HEK293 (cell line): ENCODE data around the gene CCDC92.

ENCODE experiments used
- CTCF ChIA-PET: fragments of 350-600 bp; formaldehyde crosslinking; extraction: SDS; loops from one replicate; lab custom pipeline; 2021; ENCODE audit warnings: antibody characterized with exemption; lab: Yijun Ruan, JAX
- POLR2A ChIA-PET: fragments of 300-600 bp; formaldehyde crosslinking; extraction: SDS; loops from one replicate; lab custom pipeline; 2020; ENCODE audit warnings: antibody characterized with exemption, inconsistent platforms; lab: Yijun Ruan, JAX
- H3K27ac ChIP-seq: fragments of 200-500 bp; sonication (Bioruptor generic); 2 replicates; pipeline ENCODE4 v1.5.1; 2014; ENCODE audit warnings: low read depth, low read length, control low read depth, inconsistent platforms; ENCODE audit errors: extremely low read depth
- H3K36me3 ChIP-seq, 2 experiments: fragments of 200-500 bp in 1 of 2; sonication (Bioruptor generic) in 1 of 2; 1 replicate in 1 of 2; 2 replicates in 1 of 2; pipeline ENCODE4 v1.5.1; 2014 to 2017; ENCODE audit warnings: inconsistent platforms in 2 of 2, low read length in 2 of 2; ENCODE audit not compliant: control insufficient read depth in 2 of 2, insufficient read depth in 1 of 2
- H3K4me1 ChIP-seq: fragments of 200-500 bp; sonication (Bioruptor generic); 2 replicates; pipeline ENCODE4 v1.5.1; 2014; ENCODE audit warnings: mild to moderate bottlenecking, low read length, inconsistent platforms; ENCODE audit not compliant: control insufficient read depth, insufficient read depth
- H3K4me3 ChIP-seq: 2 replicates; pipeline ENCODE4 v1.5.1; 2011; ENCODE audit warnings: low read depth, mild to moderate bottlenecking, control low read depth, low read length, moderate library complexity
- H3K9me3 ChIP-seq: fragments of 200-500 bp; sonication (Bioruptor generic); 2 replicates; pipeline ENCODE4 v1.5.1; 2014; ENCODE audit warnings: low read depth, low read length, inconsistent platforms; ENCODE audit not compliant: control insufficient read depth, insufficient read depth
- GFI1B ChIP-seq: fragments of 450-650 bp; formaldehyde crosslinking; IDR thresholded peaks from 2 replicates; pipeline ENCODE4 v1.5.1; 2016; ENCODE audit warnings: missing biosample characterization, missing genetic modification characterization
- GLI4 ChIP-seq: fragments of 450-650 bp; formaldehyde crosslinking; IDR thresholded peaks from 2 replicates; pipeline ENCODE4 v1.5.1; 2016; ENCODE audit warnings: missing biosample characterization, missing genetic modification characterization
- KLF8 ChIP-seq: fragments of 450-650 bp; formaldehyde crosslinking; IDR thresholded peaks from 2 replicates; pipeline ENCODE4 v1.5.1; 2016; ENCODE audit warnings: missing biosample characterization, missing genetic modification characterization
- MEIS1 ChIP-seq: sonication (generic); formaldehyde crosslinking; IDR thresholded peaks from 2 replicates; pipeline ENCODE4 v1.8.1; 2022; ENCODE audit warnings: missing genetic modification reagents, mild to moderate bottlenecking, borderline replicate concordance
- OSR2 ChIP-seq: fragments of 450-650 bp; formaldehyde crosslinking; IDR thresholded peaks from 2 replicates; pipeline ENCODE4 v1.5.1; 2016; ENCODE audit warnings: missing biosample characterization, missing genetic modification characterization
- OVOL3 ChIP-seq: fragments of 450-650 bp; formaldehyde crosslinking; IDR thresholded peaks from 2 replicates; pipeline ENCODE4 v1.5.1; 2016; ENCODE audit warnings: missing biosample characterization, missing genetic modification characterization
- ZFP69B ChIP-seq: fragments of 450-650 bp; formaldehyde crosslinking; IDR thresholded peaks from 2 replicates; pipeline ENCODE4 v1.5.1; 2016; ENCODE audit warnings: missing biosample characterization, missing genetic modification characterization
- ZNF133 ChIP-seq: fragments of 450-650 bp; formaldehyde crosslinking; IDR thresholded peaks from 2 replicates; pipeline ENCODE4 v1.5.1; 2016; ENCODE audit warnings: missing biosample characterization, missing genetic modification characterization
- ZNF138 ChIP-seq: fragments of 450-650 bp; formaldehyde crosslinking; IDR thresholded peaks from 2 replicates; pipeline ENCODE4 v1.5.1; 2016; ENCODE audit warnings: missing biosample characterization, missing genetic modification characterization, borderline replicate concordance
- ZNF157 ChIP-seq: fragments of 450-650 bp; formaldehyde crosslinking; IDR thresholded peaks from 2 replicates; pipeline ENCODE4 v1.5.1; 2016; ENCODE audit warnings: missing biosample characterization, missing genetic modification characterization
- ZNF2 ChIP-seq: fragments of 450-650 bp; formaldehyde crosslinking; IDR thresholded peaks from 2 replicates; pipeline ENCODE4 v1.5.1; 2016; ENCODE audit warnings: missing biosample characterization, missing genetic modification characterization
- ZNF292 ChIP-seq: fragments of 450-650 bp; formaldehyde crosslinking; IDR thresholded peaks from 2 replicates; pipeline ENCODE4 v1.5.1; 2016; ENCODE audit warnings: low read depth, missing biosample characterization, missing genetic modification characterization, borderline replicate concordance
- ZNF302 ChIP-seq: fragments of 450-650 bp; formaldehyde crosslinking; IDR thresholded peaks from 2 replicates; pipeline ENCODE4 v1.5.1; 2016; ENCODE audit warnings: missing biosample characterization, missing genetic modification characterization, low read depth
- ZNF324 ChIP-seq: fragments of 450-650 bp; formaldehyde crosslinking; IDR thresholded peaks from 2 replicates; pipeline ENCODE4 v1.5.1; 2016; ENCODE audit warnings: missing biosample characterization, missing genetic modification characterization
- ZNF37A ChIP-seq: fragments of 450-650 bp; IDR thresholded peaks from 2 replicates; pipeline ENCODE4 v1.5.1; 2018; ENCODE audit warnings: missing biosample characterization, missing genetic modification characterization
- ZNF433 ChIP-seq: fragments of 450-650 bp; formaldehyde crosslinking; IDR thresholded peaks from 2 replicates; pipeline ENCODE4 v1.5.1; 2016; ENCODE audit warnings: missing biosample characterization, missing genetic modification characterization, low read depth
- ZNF510 ChIP-seq: fragments of 450-650 bp; formaldehyde crosslinking; IDR thresholded peaks from 2 replicates; pipeline ENCODE4 v1.5.1; 2018; ENCODE audit warnings: mild to moderate bottlenecking, missing genetic modification characterization, missing biosample characterization; ENCODE audit not compliant: insufficient replicate concordance
- ZNF621 ChIP-seq: fragments of 450-650 bp; formaldehyde crosslinking; IDR thresholded peaks from 2 replicates; pipeline ENCODE4 v1.5.1; 2017; ENCODE audit warnings: missing biosample characterization, missing genetic modification characterization
- ZNF677 ChIP-seq: fragments of 450-650 bp; IDR thresholded peaks from 2 replicates; pipeline ENCODE4 v1.5.0; 2018; ENCODE audit warnings: missing biosample characterization, mild to moderate bottlenecking, missing genetic modification characterization, moderate library complexity
- ZNF830 ChIP-seq: fragments of 450-650 bp; IDR thresholded peaks from 2 replicates; pipeline ENCODE4 v1.5.0; 2018; ENCODE audit warnings: missing biosample characterization, missing genetic modification characterization, low read depth, mild to moderate bottlenecking, moderate library complexity
- TF ChIP-seq, protein P1 (sequence below): fragments of 450-650 bp; formaldehyde crosslinking; IDR thresholded peaks from 2 replicates; pipeline ENCODE4 v1.5.1; 2016; ENCODE audit warnings: missing biosample characterization, missing genetic modification characterization, borderline replicate concordance
- TF ChIP-seq, protein P2 (sequence below): fragments of 450-650 bp; formaldehyde crosslinking; IDR thresholded peaks from 2 replicates; pipeline ENCODE4 v1.5.1; 2017; ENCODE audit warnings: missing biosample characterization, missing genetic modification characterization
- TF ChIP-seq, protein P3 (sequence below): fragments of 450-650 bp; formaldehyde crosslinking; conservative IDR thresholded peaks from 2 replicates; pipeline ENCODE4 v1.5.1; 2016; ENCODE audit warnings: low read depth, missing biosample characterization, missing genetic modification characterization
- TF ChIP-seq, protein P4 (sequence below): fragments of 450-650 bp; formaldehyde crosslinking; IDR thresholded peaks from 2 replicates; pipeline ENCODE4 v1.5.1; 2016; ENCODE audit warnings: missing biosample characterization, missing genetic modification characterization

Gene CCDC92

DNA sequence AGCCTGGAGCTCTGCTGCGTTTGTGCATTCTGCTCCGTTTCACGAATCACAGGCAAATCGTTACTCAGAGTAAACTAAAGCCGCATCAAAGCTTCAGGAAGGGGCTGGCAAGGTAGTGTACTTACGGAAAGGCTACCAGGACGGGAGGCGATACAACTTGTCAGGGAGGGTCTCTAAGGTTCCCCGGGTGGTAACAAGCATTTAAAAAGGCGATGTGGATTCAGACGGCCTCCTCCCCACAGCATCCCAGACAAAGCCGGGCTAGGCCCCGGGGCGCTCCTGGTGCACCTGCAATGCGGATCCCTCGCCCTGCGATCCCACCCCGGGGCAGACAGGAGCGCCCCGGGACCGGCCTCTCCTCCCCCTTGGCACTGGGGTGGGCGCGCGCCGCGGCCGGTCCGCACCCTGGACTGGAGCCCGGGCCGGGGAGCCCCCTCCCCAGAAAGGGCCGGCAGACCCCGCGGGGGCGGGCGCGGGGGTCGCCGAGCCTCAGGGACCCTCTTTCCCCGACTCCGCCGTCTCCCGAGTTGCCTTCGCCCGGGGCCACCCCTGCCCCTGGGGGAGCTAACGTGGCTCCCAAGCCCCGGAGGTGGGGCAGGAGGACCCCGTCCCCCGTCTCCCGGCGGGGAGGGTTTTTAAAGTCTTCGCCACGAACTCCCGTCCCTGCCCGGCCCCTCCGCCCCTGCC, 718 bp downstream of the CCDC92 start:
- Histone ChIP-seq H3K4me3 (peak overlapping the region; percentile 76), H3K27ac (peak overlapping the region; percentile 90), H3K4me1 (peaks cover 10% of the 10 kb centered on the region), H3K9me3 (no peaks in the 10 kb centered on the region), H3K36me3 (peaks cover 19 to 27% of the 10 kb centered on the region in 2 experiments)
- CTCF ChIA-PET, result interaction anchor here (0.6 kb wide), 1 partner anchor 418 kb away, joined by 4 read pairs; no protein-coding TSS in a partner anchor
- POLR2A ChIA-PET, result interaction anchor here (0.8 to 2.4 kb wide), 7 partner anchors 8 to 943 kb away, joined by 3 to 8 read pairs (median 4); partner anchors contain the start of genes ATP6V0A2 and UBC
- TF ChIP-seq ZNF621 (tag by site-specific recombination) (no peak), ZNF292 (tag by site-specific recombination) (no peak), ZNF2 (tag by site-specific recombination) (no peak), ZNF138 (tag by site-specific recombination) (no peak), ZNF324 (no peak), ZNF157 (tag by site-specific recombination) (no peak), ZNF510 (tag by site-specific recombination) (no peak), ZNF133 (no peak), OVOL3 (no peak), ZNF433 (tag by site-specific recombination) (no peak), GLI4 (tag by site-specific recombination) (no peak), ZNF830 (tag by site-specific recombination) (no peak), KLF8 (peak; percentile 63; the same call in 1 of the 2 replicates), ZNF677 (no peak), GFI1B (tag by site-specific recombination) (no peak), MEIS1 (no peak), ZNF302 (no peak), OSR2 (tag by site-specific recombination) (peak; percentile 11; the same call in 1 of the 2 replicates), ZNF37A (tag by site-specific recombination) (no peak), ZFP69B (tag by site-specific recombination) (no peak)
- TF ChIP-seq, protein P1, sequence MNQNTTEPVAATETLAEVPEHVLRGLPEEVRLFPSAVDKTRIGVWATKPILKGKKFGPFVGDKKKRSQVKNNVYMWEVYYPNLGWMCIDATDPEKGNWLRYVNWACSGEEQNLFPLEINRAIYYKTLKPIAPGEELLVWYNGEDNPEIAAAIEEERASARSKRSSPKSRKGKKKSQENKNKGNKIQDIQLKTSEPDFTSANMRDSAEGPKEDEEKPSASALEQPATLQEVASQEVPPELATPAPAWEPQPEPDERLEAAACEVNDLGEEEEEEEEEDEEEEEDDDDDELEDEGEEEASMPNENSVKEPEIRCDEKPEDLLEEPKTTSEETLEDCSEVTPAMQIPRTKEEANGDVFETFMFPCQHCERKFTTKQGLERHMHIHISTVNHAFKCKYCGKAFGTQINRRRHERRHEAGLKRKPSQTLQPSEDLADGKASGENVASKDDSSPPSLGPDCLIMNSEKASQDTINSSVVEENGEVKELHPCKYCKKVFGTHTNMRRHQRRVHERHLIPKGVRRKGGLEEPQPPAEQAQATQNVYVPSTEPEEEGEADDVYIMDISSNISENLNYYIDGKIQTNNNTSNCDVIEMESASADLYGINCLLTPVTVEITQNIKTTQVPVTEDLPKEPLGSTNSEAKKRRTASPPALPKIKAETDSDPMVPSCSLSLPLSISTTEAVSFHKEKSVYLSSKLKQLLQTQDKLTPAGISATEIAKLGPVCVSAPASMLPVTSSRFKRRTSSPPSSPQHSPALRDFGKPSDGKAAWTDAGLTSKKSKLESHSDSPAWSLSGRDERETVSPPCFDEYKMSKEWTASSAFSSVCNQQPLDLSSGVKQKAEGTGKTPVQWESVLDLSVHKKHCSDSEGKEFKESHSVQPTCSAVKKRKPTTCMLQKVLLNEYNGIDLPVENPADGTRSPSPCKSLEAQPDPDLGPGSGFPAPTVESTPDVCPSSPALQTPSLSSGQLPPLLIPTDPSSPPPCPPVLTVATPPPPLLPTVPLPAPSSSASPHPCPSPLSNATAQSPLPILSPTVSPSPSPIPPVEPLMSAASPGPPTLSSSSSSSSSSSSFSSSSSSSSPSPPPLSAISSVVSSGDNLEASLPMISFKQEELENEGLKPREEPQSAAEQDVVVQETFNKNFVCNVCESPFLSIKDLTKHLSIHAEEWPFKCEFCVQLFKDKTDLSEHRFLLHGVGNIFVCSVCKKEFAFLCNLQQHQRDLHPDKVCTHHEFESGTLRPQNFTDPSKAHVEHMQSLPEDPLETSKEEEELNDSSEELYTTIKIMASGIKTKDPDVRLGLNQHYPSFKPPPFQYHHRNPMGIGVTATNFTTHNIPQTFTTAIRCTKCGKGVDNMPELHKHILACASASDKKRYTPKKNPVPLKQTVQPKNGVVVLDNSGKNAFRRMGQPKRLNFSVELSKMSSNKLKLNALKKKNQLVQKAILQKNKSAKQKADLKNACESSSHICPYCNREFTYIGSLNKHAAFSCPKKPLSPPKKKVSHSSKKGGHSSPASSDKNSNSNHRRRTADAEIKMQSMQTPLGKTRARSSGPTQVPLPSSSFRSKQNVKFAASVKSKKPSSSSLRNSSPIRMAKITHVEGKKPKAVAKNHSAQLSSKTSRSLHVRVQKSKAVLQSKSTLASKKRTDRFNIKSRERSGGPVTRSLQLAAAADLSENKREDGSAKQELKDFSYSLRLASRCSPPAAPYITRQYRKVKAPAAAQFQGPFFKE (tag by site-specific recombination), result no peak
- TF ChIP-seq, protein P2, sequence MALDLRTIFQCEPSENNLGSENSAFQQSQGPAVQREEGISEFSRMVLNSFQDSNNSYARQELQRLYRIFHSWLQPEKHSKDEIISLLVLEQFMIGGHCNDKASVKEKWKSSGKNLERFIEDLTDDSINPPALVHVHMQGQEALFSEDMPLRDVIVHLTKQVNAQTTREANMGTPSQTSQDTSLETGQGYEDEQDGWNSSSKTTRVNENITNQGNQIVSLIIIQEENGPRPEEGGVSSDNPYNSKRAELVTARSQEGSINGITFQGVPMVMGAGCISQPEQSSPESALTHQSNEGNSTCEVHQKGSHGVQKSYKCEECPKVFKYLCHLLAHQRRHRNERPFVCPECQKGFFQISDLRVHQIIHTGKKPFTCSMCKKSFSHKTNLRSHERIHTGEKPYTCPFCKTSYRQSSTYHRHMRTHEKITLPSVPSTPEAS (tag by site-specific recombination), result no peak
- TF ChIP-seq, protein P3, sequence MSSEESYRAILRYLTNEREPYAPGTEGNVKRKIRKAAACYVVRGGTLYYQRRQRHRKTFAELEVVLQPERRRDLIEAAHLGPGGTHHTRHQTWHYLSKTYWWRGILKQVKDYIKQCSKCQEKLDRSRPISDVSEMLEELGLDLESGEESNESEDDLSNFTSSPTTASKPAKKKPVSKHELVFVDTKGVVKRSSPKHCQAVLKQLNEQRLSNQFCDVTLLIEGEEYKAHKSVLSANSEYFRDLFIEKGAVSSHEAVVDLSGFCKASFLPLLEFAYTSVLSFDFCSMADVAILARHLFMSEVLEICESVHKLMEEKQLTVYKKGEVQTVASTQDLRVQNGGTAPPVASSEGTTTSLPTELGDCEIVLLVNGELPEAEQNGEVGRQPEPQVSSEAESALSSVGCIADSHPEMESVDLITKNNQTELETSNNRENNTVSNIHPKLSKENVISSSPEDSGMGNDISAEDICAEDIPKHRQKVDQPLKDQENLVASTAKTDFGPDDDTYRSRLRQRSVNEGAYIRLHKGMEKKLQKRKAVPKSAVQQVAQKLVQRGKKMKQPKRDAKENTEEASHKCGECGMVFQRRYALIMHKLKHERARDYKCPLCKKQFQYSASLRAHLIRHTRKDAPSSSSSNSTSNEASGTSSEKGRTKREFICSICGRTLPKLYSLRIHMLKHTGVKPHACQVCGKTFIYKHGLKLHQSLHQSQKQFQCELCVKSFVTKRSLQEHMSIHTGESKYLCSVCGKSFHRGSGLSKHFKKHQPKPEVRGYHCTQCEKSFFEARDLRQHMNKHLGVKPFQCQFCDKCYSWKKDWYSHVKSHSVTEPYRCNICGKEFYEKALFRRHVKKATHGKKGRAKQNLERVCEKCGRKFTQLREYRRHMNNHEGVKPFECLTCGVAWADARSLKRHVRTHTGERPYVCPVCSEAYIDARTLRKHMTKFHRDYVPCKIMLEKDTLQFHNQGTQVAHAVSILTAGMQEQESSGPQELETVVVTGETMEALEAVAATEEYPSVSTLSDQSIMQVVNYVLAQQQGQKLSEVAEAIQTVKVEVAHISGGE (tag by site-specific recombination), result peak; percentile 59
- TF ChIP-seq, protein P4, sequence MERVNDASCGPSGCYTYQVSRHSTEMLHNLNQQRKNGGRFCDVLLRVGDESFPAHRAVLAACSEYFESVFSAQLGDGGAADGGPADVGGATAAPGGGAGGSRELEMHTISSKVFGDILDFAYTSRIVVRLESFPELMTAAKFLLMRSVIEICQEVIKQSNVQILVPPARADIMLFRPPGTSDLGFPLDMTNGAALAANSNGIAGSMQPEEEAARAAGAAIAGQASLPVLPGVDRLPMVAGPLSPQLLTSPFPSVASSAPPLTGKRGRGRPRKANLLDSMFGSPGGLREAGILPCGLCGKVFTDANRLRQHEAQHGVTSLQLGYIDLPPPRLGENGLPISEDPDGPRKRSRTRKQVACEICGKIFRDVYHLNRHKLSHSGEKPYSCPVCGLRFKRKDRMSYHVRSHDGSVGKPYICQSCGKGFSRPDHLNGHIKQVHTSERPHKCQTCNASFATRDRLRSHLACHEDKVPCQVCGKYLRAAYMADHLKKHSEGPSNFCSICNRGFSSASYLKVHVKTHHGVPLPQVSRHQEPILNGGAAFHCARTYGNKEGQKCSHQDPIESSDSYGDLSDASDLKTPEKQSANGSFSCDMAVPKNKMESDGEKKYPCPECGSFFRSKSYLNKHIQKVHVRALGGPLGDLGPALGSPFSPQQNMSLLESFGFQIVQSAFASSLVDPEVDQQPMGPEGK, result 0 out of 2 replicates have a peak, but pooled peaks have one; percentile 55
